SU-DHL-6 (cell line): ENCODE measurements around the gene ITGA1.
A peak's percentile ranks its signal among the peaks of the same experiment; 100 is the strongest.

Experiments
- H2AFZ ChIP-seq: fragments of 200-600 bp; sonication (generic); 2 replicates; pipeline ENCODE4 v1.6.1; 2014; ENCODE audit warnings: low read depth, mild to moderate bottlenecking, moderate library complexity, mixed read lengths, antibody characterized with exemption, low read length; ENCODE audit not compliant: severe bottlenecking
- H3F3A ChIP-seq: fragments of 200-600 bp; shearing (Covaris generic); 2 replicates; pipeline ENCODE4 v1.6.0; 2016; ENCODE audit warnings: antibody characterized with exemption, mild to moderate bottlenecking; ENCODE audit not compliant: insufficient read depth
- H3K27ac ChIP-seq: fragments of 200-600 bp; sonication (generic); 2 replicates; pipeline ENCODE4 v1.5.1; 2016; ENCODE audit warnings: low read depth, mild to moderate bottlenecking, low read length, moderate library complexity, mixed read lengths
- H3K27me3 ChIP-seq: fragments of 200-600 bp; sonication (generic), shearing (Covaris generic); 2 replicates; pipeline ENCODE4 v1.6.0; 2014; ENCODE audit warnings: mild to moderate bottlenecking, low read length
- H3K36me3 ChIP-seq: fragments of 200-600 bp; sonication (generic); 2 replicates; pipeline ENCODE4 v1.6.1; 2014; ENCODE audit warnings: mild to moderate bottlenecking, low read length, mixed read lengths
- H3K4me2 ChIP-seq: fragments of 300-600, 200-600 bp; shearing (Covaris generic), sonication (generic); 2 replicates; pipeline ENCODE4 v1.6.0; 2014; ENCODE audit warnings: low read length, low read depth, mild to moderate bottlenecking; ENCODE audit not compliant: poor library complexity, severe bottlenecking
- H3K4me3 ChIP-seq: fragments of 200-600 bp; sonication (generic); 2 replicates; pipeline ENCODE4 v1.5.1; 2014; ENCODE audit warnings: antibody characterized with exemption, low read length, mild to moderate bottlenecking, mixed read lengths; ENCODE audit not compliant: insufficient read depth, poor library complexity, severe bottlenecking
- H3K79me2 ChIP-seq: fragments of 200-600 bp; sonication (generic); 2 replicates; pipeline ENCODE4 v1.6.1; 2014; ENCODE audit warnings: mild to moderate bottlenecking, low read length, moderate library complexity; ENCODE audit not compliant: insufficient read depth
- H3K9ac ChIP-seq: fragments of 200-600 bp; sonication (generic); 2 replicates; pipeline ENCODE4 v1.7.0; 2014; ENCODE audit warnings: mild to moderate bottlenecking, low read length
- H3K9me2 ChIP-seq: fragments of 200-600 bp; sonication (generic); replicated peaks from 2 replicates; pipeline ENCODE4 v1.6.1; 2014; ENCODE audit warnings: low read length; ENCODE audit not compliant: insufficient read depth
- H3K9me3 ChIP-seq: fragments of 200-600 bp; sonication (generic); 2 replicates; pipeline ENCODE4 v1.6.1; 2014; ENCODE audit warnings: low read length, mixed read lengths; ENCODE audit not compliant: insufficient read depth
- H4K20me1 ChIP-seq: fragments of 200-600 bp; sonication (generic); 2 replicates; pipeline ENCODE4 v1.6.1; 2014; ENCODE audit warnings: low read depth, mild to moderate bottlenecking, antibody characterized with exemption, low read length, moderate library complexity, mixed read lengths
- CTCF ChIP-seq: fragments of 200-600 bp; sonication (generic); IDR thresholded peaks from one replicate; pipeline ENCODE4 v1.5.1; 2017; ENCODE audit warnings: antibody characterized with exemption, mild to moderate bottlenecking, low read length, moderate library complexity; ENCODE audit not compliant: insufficient read depth, poor library complexity, severe bottlenecking
- EZH2phosphoT487 ChIP-seq: fragments of 200-600 bp; sonication (generic), shearing (Covaris generic); conservative IDR thresholded peaks from 2 replicates; pipeline ENCODE4 v1.6.1; 2018; ENCODE audit warnings: mild to moderate bottlenecking, antibody characterized with exemption, low read length, moderate library complexity, mixed read lengths

Gene ITGA1

GRCh38 chr5:52947851-52948250 lies 160.1 kb downstream of the ITGA1 start:
- no peaks in the 10 kb centered on the region for H3K9me3 ChIP-seq
- no peak overlapping the region for H3K4me2 ChIP-seq
- H3K79me2 ChIP-seq = no peaks in the 10 kb centered on the region
- no peaks in the 10 kb centered on the region for H3K9me2 ChIP-seq
- no peak overlapping the region for H3K4me3 ChIP-seq
- H2AFZ ChIP-seq = no peak overlapping the region
- TF ChIP-seq CTCF (no peak), EZH2phosphoT487 (no peak)
- H3K27me3 ChIP-seq = no peaks in the 10 kb centered on the region
- H3K9ac ChIP-seq = no peak overlapping the region
- no peaks in the 10 kb centered on the region for H4K20me1 ChIP-seq
- no peak overlapping the region for H3K27ac ChIP-seq
- H3F3A ChIP-seq = no peaks in the 10 kb centered on the region
- no peaks in the 10 kb centered on the region for H3K36me3 ChIP-seq

GRCh38 chr5:52948418-52949076 lies 160.8 kb downstream of the ITGA1 start:
- Histone ChIP-seq H3K36me3 (no peaks in the 10 kb centered on the region), H3F3A (no peaks in the 10 kb centered on the region), H3K9ac (no peak overlapping the region), H4K20me1 (no peaks in the 10 kb centered on the region), H2AFZ (no peak overlapping the region), H3K9me2 (no peaks in the 10 kb centered on the region), H3K4me3 (no peak overlapping the region), H3K9me3 (no peaks in the 10 kb centered on the region), H3K27me3 (no peaks in the 10 kb centered on the region), H3K27ac (no peak overlapping the region), H3K4me2 (no peak overlapping the region), H3K79me2 (no peaks in the 10 kb centered on the region)
- peak; percentile 59 for TF ChIP-seq CTCF
- TF ChIP-seq EZH2phosphoT487 = no peak

GRCh38 chr5:52950686-52951085 lies 163.0 kb downstream of the ITGA1 start:
- no peak for TF ChIP-seq EZH2phosphoT487
- no peak overlapping the region for H3K27ac ChIP-seq
- no peaks in the 10 kb centered on the region for H3K79me2 ChIP-seq
- no peak overlapping the region for H2AFZ ChIP-seq
- H3K27me3 ChIP-seq = no peaks in the 10 kb centered on the region; the same call in 1 of the 2 replicates
- H4K20me1 ChIP-seq = no peaks in the 10 kb centered on the region
- no peaks in the 10 kb centered on the region for H3K9me2 ChIP-seq
- no peak overlapping the region for H3K4me2 ChIP-seq
- no peak overlapping the region for H3K9ac ChIP-seq
- H3K9me3 ChIP-seq = no peaks in the 10 kb centered on the region
- H3F3A ChIP-seq = no peaks in the 10 kb centered on the region
- H3K4me3 ChIP-seq = no peak overlapping the region
- H3K36me3 ChIP-seq = no peaks in the 10 kb centered on the region

GRCh38 chr5:52952483-52952882 lies 164.8 kb downstream of the ITGA1 start:
- Histone ChIP-seq H3K36me3 (no peaks in the 10 kb centered on the region), H2AFZ (no peak overlapping the region), H4K20me1 (no peaks in the 10 kb centered on the region), H3K9me3 (no peaks in the 10 kb centered on the region), H3K27ac (no peak overlapping the region), H3K4me2 (no peak overlapping the region), H3K9me2 (no peaks in the 10 kb centered on the region), H3F3A (no peaks in the 10 kb centered on the region), H3K79me2 (no peaks in the 10 kb centered on the region), H3K4me3 (no peak overlapping the region), H3K27me3 (no peaks in the 10 kb centered on the region; the same call in 1 of the 2 replicates), H3K9ac (no peak overlapping the region)
- TF ChIP-seq CTCF (no peak), EZH2phosphoT487 (no peak)
